ENCODE data around the gene JAG1. TPM values are rescaled to one million over a fixed set of nuclear protein-coding genes. Genes with fewer than 3 reads are reported as not detected.

The JAG1 gene
- total RNA-seq, 1 donor: 60.1 TPM

DNA sequence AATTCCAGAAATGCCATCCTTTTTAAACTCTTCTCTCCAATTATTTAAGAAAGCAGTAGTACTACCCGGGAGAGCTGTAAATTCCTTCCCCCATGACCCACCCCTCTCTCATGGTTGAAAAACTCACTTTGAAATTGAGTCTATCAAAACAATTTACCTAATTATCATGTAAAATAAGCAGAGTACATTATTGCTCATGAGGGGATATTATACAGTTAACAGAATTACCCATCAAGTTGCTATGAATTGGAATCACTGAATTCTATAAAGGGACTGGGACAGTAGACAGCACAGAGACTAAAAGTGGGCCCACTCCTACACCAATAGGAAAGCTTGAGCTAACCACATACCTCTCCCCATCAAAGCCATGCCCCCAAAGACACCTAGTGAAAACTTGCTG is 16.3 kb downstream of the JAG1 start:
- TF ChIP-seq, protein P1, sequence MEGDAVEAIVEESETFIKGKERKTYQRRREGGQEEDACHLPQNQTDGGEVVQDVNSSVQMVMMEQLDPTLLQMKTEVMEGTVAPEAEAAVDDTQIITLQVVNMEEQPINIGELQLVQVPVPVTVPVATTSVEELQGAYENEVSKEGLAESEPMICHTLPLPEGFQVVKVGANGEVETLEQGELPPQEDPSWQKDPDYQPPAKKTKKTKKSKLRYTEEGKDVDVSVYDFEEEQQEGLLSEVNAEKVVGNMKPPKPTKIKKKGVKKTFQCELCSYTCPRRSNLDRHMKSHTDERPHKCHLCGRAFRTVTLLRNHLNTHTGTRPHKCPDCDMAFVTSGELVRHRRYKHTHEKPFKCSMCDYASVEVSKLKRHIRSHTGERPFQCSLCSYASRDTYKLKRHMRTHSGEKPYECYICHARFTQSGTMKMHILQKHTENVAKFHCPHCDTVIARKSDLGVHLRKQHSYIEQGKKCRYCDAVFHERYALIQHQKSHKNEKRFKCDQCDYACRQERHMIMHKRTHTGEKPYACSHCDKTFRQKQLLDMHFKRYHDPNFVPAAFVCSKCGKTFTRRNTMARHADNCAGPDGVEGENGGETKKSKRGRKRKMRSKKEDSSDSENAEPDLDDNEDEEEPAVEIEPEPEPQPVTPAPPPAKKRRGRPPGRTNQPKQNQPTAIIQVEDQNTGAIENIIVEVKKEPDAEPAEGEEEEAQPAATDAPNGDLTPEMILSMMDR (IDR thresholded peaks at IDR 0.05; ENCODE audit: extremely low read depth, low read depth, low read length): no peak
- H3K9me3 ChIP-seq (ENCODE audit: low read depth, low read length): no peaks in the 10 kb centered on the region
- H3K36me3 ChIP-seq (ENCODE audit: insufficient read depth, low read length): peaks cover 66% of the 10 kb centered on the region
- H3K4me2 ChIP-seq (ENCODE audit: insufficient read depth, low read length): no peak overlapping the region
- no peaks in the 10 kb centered on the region for H3K27me3 ChIP-seq (ENCODE audit: insufficient read depth, low read length)
- H2AFZ ChIP-seq (ENCODE audit: low read length): no peak overlapping the region
- peaks cover 15% of the 10 kb centered on the region for H4K20me1 ChIP-seq (ENCODE audit: insufficient read depth, low read length)
- DNase-seq (ENCODE audit: insufficient read length, low spot score, missing footprints): no peak
- peaks cover 52% of the 10 kb centered on the region for H3K79me2 ChIP-seq (ENCODE audit: insufficient read depth, low read length)
- H3K4me3 ChIP-seq (ENCODE audit: insufficient read depth, low read length): no peak overlapping the region
- H3K27ac ChIP-seq (ENCODE audit: low read depth, low read length): no peak overlapping the region
- peaks cover 40% of the 10 kb centered on the region for H3K4me1 ChIP-seq (ENCODE audit: insufficient read depth, low read length)

GRCh38 chr20:10655720-10656669 is 17.8 kb downstream of the JAG1 start:
- peaks cover 48% of the 10 kb centered on the region for H3K79me2 ChIP-seq (ENCODE audit: insufficient read depth, low read length)
- peaks cover 12% of the 10 kb centered on the region for H4K20me1 ChIP-seq (ENCODE audit: insufficient read depth, low read length)
- no peak overlapping the region for H2AFZ ChIP-seq (ENCODE audit: low read length)
- H3K36me3 ChIP-seq (ENCODE audit: insufficient read depth, low read length): peaks cover 64% of the 10 kb centered on the region
- no peaks in the 10 kb centered on the region for H3K9me3 ChIP-seq (ENCODE audit: low read depth, low read length)
- H3K4me1 ChIP-seq (ENCODE audit: insufficient read depth, low read length): peaks cover 49% of the 10 kb centered on the region
- no peak overlapping the region for H3K4me2 ChIP-seq (ENCODE audit: insufficient read depth, low read length)
- no peaks in the 10 kb centered on the region for H3K27me3 ChIP-seq (ENCODE audit: insufficient read depth, low read length)
- DNase-seq (ENCODE audit: insufficient read length, low spot score, missing footprints): no peak
- TF ChIP-seq, protein P1 (IDR thresholded peaks at IDR 0.05; ENCODE audit: extremely low read depth, low read depth, low read length): no peak
- H3K4me3 ChIP-seq (ENCODE audit: insufficient read depth, low read length): no peak overlapping the region
- no peak overlapping the region for H3K27ac ChIP-seq (ENCODE audit: low read depth, low read length)

- H3K4me2 ChIP-seq (ENCODE audit: insufficient read depth, low read length): peak overlapping the region; percentile 74
- H3K4me1 ChIP-seq (ENCODE audit: insufficient read depth, low read length): peaks cover 43% of the 10 kb centered on the region
Measured at GRCh38 chr20:10654630-10655029, 19.2 kb downstream of the JAG1 start.

GRCh38 chr20:10654250-10654610 is 19.6 kb downstream of the JAG1 start:
- H3K4me1 ChIP-seq (ENCODE audit: insufficient read depth, low read length): peaks cover 47% of the 10 kb centered on the region
- TF ChIP-seq, protein P1 (IDR thresholded peaks at IDR 0.05; ENCODE audit: extremely low read depth, low read depth, low read length): no peak
- peak overlapping the region; percentile 74 for H3K4me2 ChIP-seq (ENCODE audit: insufficient read depth, low read length)
- no peak for DNase-seq (ENCODE audit: insufficient read length, low spot score, missing footprints)
- H2AFZ ChIP-seq (ENCODE audit: low read length): no peak overlapping the region
- H3K36me3 ChIP-seq (ENCODE audit: insufficient read depth, low read length): peaks cover 61% of the 10 kb centered on the region
- H3K27ac ChIP-seq (ENCODE audit: low read depth, low read length): peak overlapping the region; percentile 98
- H3K27me3 ChIP-seq (ENCODE audit: insufficient read depth, low read length): no peaks in the 10 kb centered on the region
- no peaks in the 10 kb centered on the region for H3K9me3 ChIP-seq (ENCODE audit: low read depth, low read length)
- peaks cover 36% of the 10 kb centered on the region for H3K79me2 ChIP-seq (ENCODE audit: insufficient read depth, low read length)
- no peaks in the 10 kb centered on the region for H4K20me1 ChIP-seq (ENCODE audit: insufficient read depth, low read length)
- peak overlapping the region; percentile 53 for H3K4me3 ChIP-seq (ENCODE audit: insufficient read depth, low read length)

More at GRCh38 chr20:10654630-10655029, 19.2 kb downstream of the JAG1 start:
- Histone ChIP-seq H4K20me1 (ENCODE audit: insufficient read depth, low read length) (no peaks in the 10 kb centered on the region), H2AFZ (ENCODE audit: low read length) (no peak overlapping the region), H3K4me3 (ENCODE audit: insufficient read depth, low read length) (no peak overlapping the region), H3K9me3 (ENCODE audit: low read depth, low read length) (no peaks in the 10 kb centered on the region), H3K36me3 (ENCODE audit: insufficient read depth, low read length) (peaks cover 63% of the 10 kb centered on the region), H3K27me3 (ENCODE audit: insufficient read depth, low read length) (no peaks in the 10 kb centered on the region), H3K79me2 (ENCODE audit: insufficient read depth, low read length) (peaks cover 37% of the 10 kb centered on the region), H3K27ac (ENCODE audit: low read depth, low read length) (peak overlapping the region; percentile 98)
- DNase-seq (ENCODE audit: insufficient read length, low spot score, missing footprints): no peak
- TF ChIP-seq, protein P1 (IDR thresholded peaks at IDR 0.05; ENCODE audit: extremely low read depth, low read depth, low read length): no peak

Measured in osteoblast (primary cell).